HG02938 (cell line): Measurements from ENCODE around the gene RHOT2.
A peak's percentile ranks its signal among the peaks of the same experiment; 100 is the strongest.

ENCODE experiments used
- ATAC-seq: cut with Tn5 transposase; IDR thresholded peaks from one replicate; pipeline ENCODE4 v1.9.1; 2021; ENCODE audit warnings: mild to moderate bottlenecking, moderate library complexity; ENCODE audit not compliant: unreplicated experiment

RHOT2 gene

GRCh38 chr16:632486-633335, 35.2 kb upstream of the RHOT2 start:
- no peak for ATAC-seq

- no peak for ATAC-seq
Observed at GRCh38 chr16:633336-634050, 34.4 kb upstream of the RHOT2 start.

- ATAC-seq, result no peak
Observed at GRCh38 chr16:634051-634670, 33.8 kb upstream of the RHOT2 start.

GRCh38 chr16:634996-635395, 32.9 kb upstream of the RHOT2 start:
- ATAC-seq, result no peak

GRCh38 chr16:635573-636205, 32.2 kb upstream of the RHOT2 start:
- no peak for ATAC-seq

- ATAC-seq, result peak; percentile 69
Observed at GRCh38 chr16:636206-637080, 31.5 kb upstream of the RHOT2 start, which contains the start of gene METTL26. METTL26 (minus strand) TSS chr16:636305; CDS start chr16:636290, 15 bp downstream.

- no peak for ATAC-seq
Observed at GRCh38 chr16:637081-638018, 30.6 kb upstream of the RHOT2 start.

GRCh38 chr16:638034-638543, 29.8 kb upstream of the RHOT2 start:
- ATAC-seq, result no peak

GRCh38 chr16:638836-639235, 29.1 kb upstream of the RHOT2 start:
- ATAC-seq, result no peak

- no peak for ATAC-seq
Observed at GRCh38 chr16:640614-641013, 27.3 kb upstream of the RHOT2 start.

- no peak for ATAC-seq
Observed at GRCh38 chr16:641326-642188, 26.4 kb upstream of the RHOT2 start, which contains the start of gene MCRIP2. MCRIP2 (plus strand) TSS chr16:641828; CDS start chr16:641992, 164 bp downstream.

GRCh38 chr16:642189-643049, 25.5 kb upstream of the RHOT2 start:
- no peak for ATAC-seq

GRCh38 chr16:643050-643368, 24.9 kb upstream of the RHOT2 start:
- no peak for ATAC-seq

- no peak for ATAC-seq
Observed at GRCh38 chr16:644556-644955, 23.4 kb upstream of the RHOT2 start.

GRCh38 chr16:645852-646678, 21.9 kb upstream of the RHOT2 start:
- no peak for ATAC-seq

GRCh38 chr16:646679-647172, 21.2 kb upstream of the RHOT2 start:
- no peak for ATAC-seq
